ENCODE data around the gene INAFM2. TPM values are rescaled to one million over a fixed set of nuclear protein-coding genes. Genes with fewer than 3 reads are reported as not detected.

The INAFM2 gene
- total and polyA plus RNA-seq, 10 of the 15 experiments (the other 5 are each of a cell fraction or from before 2014, with no cell fraction given) = 0.75 to 8.1 (median 3.9) TPM

GRCh38 chr15:40368719-40369473, 45.4 kb downstream of the INAFM2 start (continued):
- no peak for TF ChIP-seq CEBPZ (IDR thresholded peaks at IDR 0.05; ENCODE audit: low read depth, low read length)
- no peak for TF ChIP-seq NKRF (conservative IDR thresholded peaks at IDR 0.05)
- no peak for TF ChIP-seq MYC (IDR thresholded peaks at IDR 0.05; ENCODE audit: insufficient read depth, insufficient read length, insufficient replicate concordance, low read length, severe bottlenecking)

GRCh38 chr15:40369474-40369869, 46.0 kb downstream of the INAFM2 start:
- Histone ChIP-seq H3K4me3 (no peak overlapping the region), H3K9ac (ENCODE audit: control insufficient read depth, insufficient read depth, low read length) (no peak overlapping the region), H3K36me3 (ENCODE audit: control insufficient read depth in 2 of 2, insufficient read depth in 2 of 2, low read length in 1 of 2) (no peaks in the 10 kb centered on the region), H3K27ac (ENCODE audit: control insufficient read depth, insufficient read depth) (no peak overlapping the region), H3K27me3 (replicated peaks in 1 of 2; ENCODE audit: control insufficient read depth in 2 of 2, insufficient read depth in 2 of 2, low read length in 1 of 2) (peaks cover 3 to 5% of the 10 kb centered on the region in 2 experiments), H4K20me1 (ENCODE audit: control insufficient read depth, insufficient read depth) (no peaks in the 10 kb centered on the region), H3K9me3 (replicated peaks; ENCODE audit: control insufficient read depth, insufficient read depth, low read length) (no peaks in the 10 kb centered on the region), H3K4me2 (ENCODE audit: control insufficient read depth, insufficient read depth) (no peak overlapping the region), H3K79me2 (ENCODE audit: control insufficient read depth, insufficient read depth, low read length) (no peaks in the 10 kb centered on the region), H3K4me1 (ENCODE audit: control insufficient read depth, insufficient read depth, low read length) (peaks cover 8% of the 10 kb centered on the region), H2AFZ (ENCODE audit: control insufficient read depth, low read depth, low read length) (no peak overlapping the region)
- RAD21 ChIA-PET (ENCODE audit: unreplicated experiment) = interaction anchor here (0.8 to 1.4 kb wide), 3 partner anchors 8 to 53 kb away, joined by 3 read pairs; no protein-coding TSS in a partner anchor
- intact Hi-C loops (cut with micrococcal nuclease; ENCODE audit: unreplicated experiment) = no loop called here
- POLR2A ChIA-PET = interaction anchor here (0.6 kb wide), 1 partner anchor 807 kb away, joined by 6 read pairs; no protein-coding TSS in a partner anchor
- in situ Hi-C loops (cut with MboI) = no loop called here
- WGBS (ENCODE audit: insufficient coverage, insufficient replicate concordance, low lambda C conversion rate, missing lambda C conversion rate) = 59% methylated on average over 10 of the region's 10 CpGs
- DNase-seq (ENCODE audit: low read depth, low spot score) = no peak
- no peak for ATAC-seq
- FAIRE-seq = no peak
- no TSS peak for BruUV-seq (replicated peaks)
- CTCF ChIA-PET = interaction anchor here (1.5 to 7.5 kb wide), 4 partner anchors 26 to 53 kb away, joined by 3 to 58 read pairs (median 29); partner anchors contain the start of gene IVD
- SMC1A ChIA-PET (ENCODE audit: uncharacterized antibody, unreplicated experiment) = interaction anchor here (1.2 to 2.4 kb wide), 2 partner anchors 38 to 53 kb away, joined by 4 to 8 read pairs; no protein-coding TSS in a partner anchor
- TF ChIP-seq ZNF687 (IDR thresholded peaks at IDR 0.05) (no peak), ATF2 (IDR thresholded peaks at IDR 0.05; ENCODE audit: low read length) (no peak), ESRRA (IDR thresholded peaks at IDR 0.05; ENCODE audit: low read length) (no peak), NFXL1 (IDR thresholded peaks at IDR 0.05; ENCODE audit: borderline replicate concordance) (no peak)
